ENCODE results near the gene CASD1. TPM values are rescaled to one million over a fixed set of nuclear protein-coding genes. Genes with fewer than 3 reads are reported as not detected.

Gene CASD1
- total RNA-seq, 4 donors from 2014 or later, result 9.8 to 25.0 (median 14.2) TPM

DNA sequence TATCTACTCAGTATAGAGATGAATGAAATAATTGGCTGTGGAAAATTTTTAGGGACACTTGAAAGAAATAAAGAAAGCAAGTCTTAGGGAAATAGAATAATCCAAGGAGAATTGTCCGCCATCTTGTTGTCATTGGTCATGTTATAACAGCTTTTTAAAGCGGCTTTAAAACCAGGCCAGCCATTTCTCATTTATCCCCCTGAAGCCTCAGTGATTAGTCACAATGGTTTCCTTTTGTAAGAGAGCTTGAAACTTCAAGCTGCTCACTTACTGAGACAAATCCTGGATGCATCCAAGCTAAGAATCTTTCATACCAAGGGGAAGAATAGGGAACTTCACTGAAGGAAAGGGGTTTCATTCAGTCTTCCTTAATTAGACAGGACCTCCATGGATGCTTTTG, 78.5 kb downstream of the CASD1 start:
- in situ Hi-C loops (cut with MboI; ENCODE audit: low sequenced_read_pairs in 4 of 4) (no loop called here), intact Hi-C loops (cut with DNase I; ENCODE audit: low total_unique reads) (no loop called here)
- no peak overlapping the region for H3K27ac ChIP-seq
- H3K9me3 ChIP-seq, result no peaks in the 10 kb centered on the region
- DNase-seq (no peak), ATAC-seq (no peak)
- H3K4me1 ChIP-seq, result peaks cover 8 to 13% of the 10 kb centered on the region in 2 donors
- no peaks in the 10 kb centered on the region for H3K27me3 ChIP-seq
- TF ChIP-seq, protein P1, sequence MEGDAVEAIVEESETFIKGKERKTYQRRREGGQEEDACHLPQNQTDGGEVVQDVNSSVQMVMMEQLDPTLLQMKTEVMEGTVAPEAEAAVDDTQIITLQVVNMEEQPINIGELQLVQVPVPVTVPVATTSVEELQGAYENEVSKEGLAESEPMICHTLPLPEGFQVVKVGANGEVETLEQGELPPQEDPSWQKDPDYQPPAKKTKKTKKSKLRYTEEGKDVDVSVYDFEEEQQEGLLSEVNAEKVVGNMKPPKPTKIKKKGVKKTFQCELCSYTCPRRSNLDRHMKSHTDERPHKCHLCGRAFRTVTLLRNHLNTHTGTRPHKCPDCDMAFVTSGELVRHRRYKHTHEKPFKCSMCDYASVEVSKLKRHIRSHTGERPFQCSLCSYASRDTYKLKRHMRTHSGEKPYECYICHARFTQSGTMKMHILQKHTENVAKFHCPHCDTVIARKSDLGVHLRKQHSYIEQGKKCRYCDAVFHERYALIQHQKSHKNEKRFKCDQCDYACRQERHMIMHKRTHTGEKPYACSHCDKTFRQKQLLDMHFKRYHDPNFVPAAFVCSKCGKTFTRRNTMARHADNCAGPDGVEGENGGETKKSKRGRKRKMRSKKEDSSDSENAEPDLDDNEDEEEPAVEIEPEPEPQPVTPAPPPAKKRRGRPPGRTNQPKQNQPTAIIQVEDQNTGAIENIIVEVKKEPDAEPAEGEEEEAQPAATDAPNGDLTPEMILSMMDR (IDR thresholded peaks at IDR 0.05 in 4 of 5, conservative IDR thresholded peaks at IDR 0.05 in 1 of 5), result no peak
- no peak for TF ChIP-seq POLR2A (IDR thresholded peaks at IDR 0.05)
- no peak overlapping the region for H3K4me3 ChIP-seq
- H3K36me3 ChIP-seq, result no peaks in the 10 kb centered on the region

DNA sequence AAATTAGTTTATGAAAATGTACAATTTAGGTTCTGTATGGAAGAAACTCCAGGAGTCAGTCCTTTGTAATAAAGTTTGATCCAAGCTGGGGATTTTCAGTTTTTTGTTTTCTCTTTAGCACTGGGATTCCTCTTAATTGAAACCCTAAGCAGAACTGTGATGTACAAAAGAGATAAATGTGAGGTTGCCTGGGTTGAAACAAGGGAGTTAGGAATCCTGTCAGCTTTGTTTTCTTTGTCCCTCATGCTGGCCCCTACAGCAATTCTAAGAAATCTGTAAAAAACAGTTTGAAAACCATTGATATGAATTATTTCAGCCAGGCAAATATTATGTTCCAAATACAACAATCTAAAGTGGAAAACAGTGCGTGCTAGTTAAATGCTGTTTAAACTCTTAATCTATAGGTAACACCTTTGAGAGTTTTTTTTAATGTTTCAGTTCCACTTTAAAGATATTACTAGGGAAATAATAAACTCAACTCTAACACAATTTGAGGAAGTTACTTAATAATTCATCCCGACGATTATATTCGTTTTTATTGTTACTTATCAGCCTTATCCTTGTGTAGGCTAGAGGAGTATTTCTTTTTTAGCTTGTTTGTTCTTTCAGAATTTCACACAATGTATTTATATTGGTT, 81.0 kb downstream of the CASD1 start:
- no peaks in the 10 kb centered on the region for H3K9me3 ChIP-seq
- DNase-seq (no peak), ATAC-seq (no peak)
- no peaks in the 10 kb centered on the region for H3K27me3 ChIP-seq
- H3K4me3 ChIP-seq, result no peak overlapping the region
- no peak overlapping the region for H3K27ac ChIP-seq
- no peak for TF ChIP-seq POLR2A (IDR thresholded peaks at IDR 0.05)
- TF ChIP-seq, protein P1 (IDR thresholded peaks at IDR 0.05 in 4 of 5, conservative IDR thresholded peaks at IDR 0.05 in 1 of 5), result no peak
- H3K4me1 ChIP-seq, result no peaks in the 10 kb centered on the region
- intact Hi-C loops (cut with DNase I; ENCODE audit: low total_unique reads), result no loop called here
- in situ Hi-C loops (cut with MboI; ENCODE audit: low sequenced_read_pairs in 4 of 4), result no loop called here
- no peaks in the 10 kb centered on the region for H3K36me3 ChIP-seq

DNA sequence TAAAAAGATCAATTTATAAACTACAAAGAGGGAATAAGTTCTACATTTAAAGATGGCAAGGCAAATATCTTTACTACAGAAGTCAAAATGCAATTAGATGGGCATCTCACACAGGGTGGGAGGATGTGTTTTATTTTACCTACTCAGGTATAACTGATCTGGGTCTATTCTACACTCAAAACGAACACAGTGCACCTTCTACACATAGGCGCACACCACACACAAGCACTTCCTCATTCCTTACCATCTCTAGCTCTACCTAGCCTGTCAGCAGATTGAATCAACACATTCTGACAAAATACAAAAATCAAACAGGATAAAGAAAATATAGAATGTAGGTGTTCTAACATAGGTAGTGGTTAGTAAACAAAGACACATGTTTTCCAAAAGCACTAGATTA, 81.6 kb downstream of the CASD1 start:
- DNase-seq (no peak), ATAC-seq (no peak)
- Histone ChIP-seq H3K27me3 (no peaks in the 10 kb centered on the region), H3K4me1 (no peaks in the 10 kb centered on the region), H3K9me3 (no peaks in the 10 kb centered on the region), H3K27ac (no peak overlapping the region), H3K36me3 (no peaks in the 10 kb centered on the region), H3K4me3 (no peak overlapping the region)
- TF ChIP-seq, protein P1 (IDR thresholded peaks at IDR 0.05 in 4 of 5, conservative IDR thresholded peaks at IDR 0.05 in 1 of 5), result no peak
- TF ChIP-seq POLR2A (IDR thresholded peaks at IDR 0.05), result no peak
- in situ Hi-C loops (cut with MboI; ENCODE audit: low sequenced_read_pairs in 4 of 4) (no loop called here), intact Hi-C loops (cut with DNase I; ENCODE audit: low total_unique reads) (no loop called here)

DNA sequence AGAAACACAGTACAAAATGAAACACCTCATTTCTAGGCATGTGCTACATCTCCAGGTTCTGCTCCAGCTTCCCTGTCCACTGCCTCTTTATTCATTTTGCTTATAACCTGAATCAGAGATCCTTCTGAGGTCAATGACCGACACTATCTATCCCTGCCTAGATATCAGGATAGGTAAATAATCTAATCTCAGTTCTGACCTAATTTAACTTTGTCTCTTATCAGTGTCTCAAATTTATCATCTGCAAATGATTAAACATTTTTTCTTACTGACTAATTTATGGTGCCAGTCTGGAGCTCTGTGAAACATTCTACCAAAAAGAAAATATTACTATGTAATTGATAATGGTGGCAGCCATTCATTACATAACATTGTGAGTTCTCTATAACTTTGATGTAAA, 85.3 kb downstream of the CASD1 start:
- H3K4me3 ChIP-seq, result no peak overlapping the region
- H3K4me1 ChIP-seq, result no peaks in the 10 kb centered on the region
- no peak overlapping the region for H3K27ac ChIP-seq
- no peak for ATAC-seq
- intact Hi-C loops (cut with DNase I; ENCODE audit: low total_unique reads), result no loop called here
- no peak for TF ChIP-seq POLR2A (IDR thresholded peaks at IDR 0.05)
- TF ChIP-seq, protein P1 (IDR thresholded peaks at IDR 0.05 in 4 of 5, conservative IDR thresholded peaks at IDR 0.05 in 1 of 5), result no peak
- no peaks in the 10 kb centered on the region for H3K36me3 ChIP-seq
- H3K27me3 ChIP-seq, result no peaks in the 10 kb centered on the region
- in situ Hi-C loops (cut with MboI; ENCODE audit: low sequenced_read_pairs in 4 of 4), result no loop called here
- H3K9me3 ChIP-seq, result no peaks in the 10 kb centered on the region
- DNase-seq, result no peak

DNA sequence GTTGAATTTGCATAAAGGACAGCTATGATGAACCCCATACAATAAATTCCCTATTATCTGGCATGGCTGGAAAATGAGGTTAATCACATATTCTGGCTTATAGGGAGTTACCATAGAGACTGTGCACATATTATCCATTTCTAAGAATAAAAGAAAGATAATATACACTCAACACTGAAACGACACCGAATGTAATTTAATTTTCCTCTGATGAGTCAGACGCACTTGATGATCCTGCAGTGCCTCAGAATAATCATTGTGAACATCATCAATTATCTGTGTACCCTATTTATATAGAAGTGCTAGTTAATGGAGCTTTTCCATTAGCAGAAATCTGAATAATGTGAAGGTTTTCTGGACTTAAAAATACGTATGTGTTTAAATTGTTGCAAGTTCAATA, 86.1 kb downstream of the CASD1 start:
- DNase-seq (no peak), ATAC-seq (no peak)
- Histone ChIP-seq H3K27me3 (no peaks in the 10 kb centered on the region), H3K4me3 (no peak overlapping the region), H3K9me3 (no peaks in the 10 kb centered on the region), H3K4me1 (no peaks in the 10 kb centered on the region), H3K27ac (no peak overlapping the region), H3K36me3 (no peaks in the 10 kb centered on the region)
- TF ChIP-seq, protein P1 (IDR thresholded peaks at IDR 0.05 in 4 of 5, conservative IDR thresholded peaks at IDR 0.05 in 1 of 5), result no peak
- no peak for TF ChIP-seq POLR2A (IDR thresholded peaks at IDR 0.05)
- in situ Hi-C loops (cut with MboI; ENCODE audit: low sequenced_read_pairs in 4 of 4), result no loop called here
- intact Hi-C loops (cut with DNase I; ENCODE audit: low total_unique reads), result no loop called here

All from gastrocnemius medialis (tissue), 4 donors.